ENCODE results near the gene ABHD17C.
"Not testable (repeated sequence)": the region's sequence is repeated elsewhere in the genome, so short reads cannot be mapped to it uniquely, and the experiment has no call there.

The ABHD17C gene

GRCh38 chr15:80695099-80695910 is at the start of gene ABHD17C:
Gene ABHD17C, plus strand, starts transcription at chr15:80695310. Its CDS starts 120 bp downstream, at chr15:80695430.
- DNase-seq (ENCODE audit: low read depth) = no peak
- H3K4me3 ChIP-seq (ENCODE audit: low read depth, low read length) = peak within 1 kb of the TSS; percentile 70
- in situ Hi-C loops (cut with HindIII; ENCODE audit: low sequenced_read_pairs) = no loop called here
- TF ChIP-seq CTCF (IDR thresholded peaks at IDR 0.05; ENCODE audit: low read depth, low read length, missing control alignments) = no peak

GRCh38 chr15:80645494-80646065 is 49.5 kb upstream of the ABHD17C start:
- H3K4me3 ChIP-seq (ENCODE audit: low read depth, low read length) = no peak overlapping the region
- DNase-seq (ENCODE audit: low read depth) = no peak
- in situ Hi-C loops (cut with HindIII; ENCODE audit: low sequenced_read_pairs) = no loop called here
- TF ChIP-seq CTCF (IDR thresholded peaks at IDR 0.05; ENCODE audit: low read depth, low read length, missing control alignments) = no peak

- in situ Hi-C loops (cut with HindIII; ENCODE audit: low sequenced_read_pairs); H3K4me3 ChIP-seq (ENCODE audit: low read depth, low read length); DNase-seq (ENCODE audit: low read depth): not testable (repeated sequence)
Observed at GRCh38 chr15:80647424-80647823, 47.7 kb upstream of the ABHD17C start.

GRCh38 chr15:80654299-80654698 is 40.8 kb upstream of the ABHD17C start:
- no peak overlapping the region for H3K4me3 ChIP-seq (ENCODE audit: low read depth, low read length)
- no peak for TF ChIP-seq CTCF (IDR thresholded peaks at IDR 0.05; ENCODE audit: low read depth, low read length, missing control alignments)
- in situ Hi-C loops (cut with HindIII; ENCODE audit: low sequenced_read_pairs) = no loop called here
- DNase-seq (ENCODE audit: low read depth) = no peak

- in situ Hi-C loops (cut with HindIII; ENCODE audit: low sequenced_read_pairs) = no loop called here
- no peak for DNase-seq (ENCODE audit: low read depth)
- no peak for TF ChIP-seq CTCF (IDR thresholded peaks at IDR 0.05; ENCODE audit: low read depth, low read length, missing control alignments)
- H3K4me3 ChIP-seq (ENCODE audit: low read depth, low read length) = no peak overlapping the region
Observed at GRCh38 chr15:80659375-80659774, 35.7 kb upstream of the ABHD17C start.

- in situ Hi-C loops (cut with HindIII; ENCODE audit: low sequenced_read_pairs) = no loop called here
- H3K4me3 ChIP-seq (ENCODE audit: low read depth, low read length) = no peak overlapping the region
- TF ChIP-seq CTCF (IDR thresholded peaks at IDR 0.05; ENCODE audit: low read depth, low read length, missing control alignments) = peak; percentile 59
- DNase-seq (ENCODE audit: low read depth) = peak; percentile 3
Observed at GRCh38 chr15:80660119-80660518, 35.0 kb upstream of the ABHD17C start.

GRCh38 chr15:80662129-80662528 is 33.0 kb upstream of the ABHD17C start:
- DNase-seq (ENCODE audit: low read depth) = no peak
- in situ Hi-C loops (cut with HindIII; ENCODE audit: low sequenced_read_pairs) = no loop called here
- no peak overlapping the region for H3K4me3 ChIP-seq (ENCODE audit: low read depth, low read length)
- no peak for TF ChIP-seq CTCF (IDR thresholded peaks at IDR 0.05; ENCODE audit: low read depth, low read length, missing control alignments)
